Gastrocnemius medialis (tissue), 4 donors: ENCODE data around the gene RORC.

Experiments
- CTCF ChIP-seq, 5 experiments: fragments of 450-650 bp in 3 of 5; fragments of 200-600 bp in 2 of 5; sonication (generic) in 2 of 5; IDR thresholded peaks in 4 of 5; conservative IDR thresholded peaks in 1 of 5; 1 replicate in 4 of 5; 2 replicates in 1 of 5; pipeline ENCODE4 v1.5.1; 2016 to 2019; ENCODE audit warnings: antibody characterized with exemption in 5 of 5, mild to moderate bottlenecking in 3 of 5, moderate library complexity in 3 of 5
- POLR2A ChIP-seq, 2 donors: fragments of 450-650 bp; IDR thresholded peaks; one replicate each; pipeline ENCODE4 v1.6.1; 2017; ENCODE audit warnings: antibody characterized with exemption in 2 of 2, mild to moderate bottlenecking in 2 of 2, moderate library complexity in 2 of 2

DNA sequence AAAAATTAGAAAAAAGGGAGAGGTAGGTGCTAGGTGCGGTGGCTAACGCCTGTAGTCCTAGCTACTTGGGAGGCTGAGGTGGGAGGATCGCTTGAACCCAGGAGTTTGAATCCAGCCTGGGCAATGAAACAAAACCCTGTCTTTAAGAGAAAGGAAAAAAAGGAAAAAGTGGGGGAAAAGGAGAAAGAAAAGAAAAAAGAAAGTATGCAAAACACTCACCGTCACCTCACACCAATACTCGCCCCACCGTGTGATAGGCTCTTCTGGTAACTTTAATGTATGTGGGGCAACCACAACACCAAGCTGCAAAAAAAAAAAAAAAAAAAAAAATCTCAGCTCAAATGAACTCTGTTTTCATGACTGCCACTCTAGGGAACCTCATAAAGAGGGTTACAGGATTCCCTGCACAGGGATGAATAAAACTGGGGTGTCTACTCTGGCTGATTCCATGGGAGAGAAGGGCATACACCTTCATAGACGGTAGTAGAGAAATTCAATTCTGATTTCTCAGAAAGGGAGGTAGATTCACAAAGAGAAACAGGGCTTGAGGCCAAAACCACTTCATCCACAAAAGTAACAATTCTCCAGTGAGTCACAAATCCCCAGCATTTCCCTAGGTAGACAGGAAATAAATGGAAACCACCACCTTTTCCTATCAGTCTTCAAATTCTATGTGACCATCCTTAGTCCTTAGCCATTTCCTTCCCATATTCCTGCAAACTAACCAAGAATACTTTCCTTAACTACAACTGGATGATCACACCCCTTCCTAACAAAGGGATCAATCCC lies 70.8 kb downstream of the RORC start:
- TF ChIP-seq CTCF (IDR thresholded peaks at IDR 0.05 in 4 of 5, conservative IDR thresholded peaks at IDR 0.05 in 1 of 5), result no peak
- no peak for TF ChIP-seq POLR2A (IDR thresholded peaks at IDR 0.05)
